Left ventricle myocardium inferior (tissue), 1 donor: ENCODE data around the gene CDC42SE2. TPM values are rescaled to one million over a fixed set of nuclear protein-coding genes. Genes with fewer than 3 reads are reported as not detected.
A peak's percentile ranks its signal among the peaks of the same experiment; 100 is the strongest.
"Not testable (repeated sequence)": the region's sequence is repeated elsewhere in the genome, so short reads cannot be mapped to it uniquely, and the experiment has no call there.

Source experiments
- DNase-seq: peaks from one replicate; pipeline ENCODE4 v3.0.0-alpha.2; 2020
- H3K27ac ChIP-seq: fragments of 200-600 bp; replicated peaks from 2 replicates; pipeline ENCODE4 v1.8.0; 2021
- H3K27me3 ChIP-seq: fragments of 200-600 bp; 2 replicates; pipeline ENCODE4 v1.8.0; 2021; ENCODE audit warnings: low read depth
- H3K36me3 ChIP-seq: fragments of 200-600 bp; 2 replicates; pipeline ENCODE4 v1.8.0; 2021
- H3K4me1 ChIP-seq: fragments of 200-600 bp; 2 replicates; pipeline ENCODE4 v1.8.0; 2021
- H3K4me3 ChIP-seq: fragments of 200-600 bp; 2 replicates; pipeline ENCODE4 v1.8.0; 2021; ENCODE audit warnings: mild to moderate bottlenecking, moderate library complexity
- H3K9me3 ChIP-seq: fragments of 200-600 bp; replicated peaks from 2 replicates; pipeline ENCODE4 v1.8.0; 2021
- CTCF ChIP-seq: fragments of 200-600 bp; IDR thresholded peaks from 2 replicates; pipeline ENCODE4 v1.8.0; 2021; ENCODE audit warnings: antibody characterized with exemption, mild to moderate bottlenecking, borderline replicate concordance
- intact Hi-C: fragments of 100-400 bp; cut with micrococcal nuclease; formaldehyde crosslinking; loops from one replicate; pipeline ENCODE4 v1.11.0; 2022
- total RNA-seq: library from RNA; stranded (reverse); fragmentation: NEBNext Ultra II Directional; extraction: Animal tissue kit (Norgen Biotek cat#: 25700); gene quantifications from one replicate; pipeline ENCODE4 v1.2.1, GENCODE V29; 2021
- donor health status: DM: no; HTN: yes; CAD: no; lungs with severe emphysema.

Gene CDC42SE2
- total RNA-seq, 1 donor from 2014 or later, result 10.3 TPM

GRCh38 chr5:131394128-131394527 is 130.3 kb downstream of the CDC42SE2 start:
- TF ChIP-seq CTCF, result no peak
- Histone ChIP-seq H3K4me3 (no peak overlapping the region), H3K27me3 (no peaks in the 10 kb centered on the region), H3K36me3 (peaks cover 41% of the 10 kb centered on the region), H3K9me3 (no peaks in the 10 kb centered on the region), H3K27ac (peak overlapping the region; percentile 0), H3K4me1 (peaks cover 20% of the 10 kb centered on the region)
- intact Hi-C loops, result no loop called here
- no peak for DNase-seq

- peaks cover 20% of the 10 kb centered on the region for H3K4me1 ChIP-seq
- no peaks in the 10 kb centered on the region for H3K9me3 ChIP-seq
- H3K27me3 ChIP-seq, result no peaks in the 10 kb centered on the region
- no peak for TF ChIP-seq CTCF
- no peak overlapping the region for H3K27ac ChIP-seq
- DNase-seq, result no peak
- H3K4me3 ChIP-seq, result no peak overlapping the region
- intact Hi-C loops, result no loop called here
- H3K36me3 ChIP-seq, result peaks cover 54% of the 10 kb centered on the region
These were observed 132.2 kb downstream of the CDC42SE2 start for GRCh38 chr5:131396015-131396414.

GRCh38 chr5:131396630-131397273 is 132.9 kb downstream of the CDC42SE2 start:
- TF ChIP-seq CTCF, result no peak

GRCh38 chr5:131399007-131399406 is 135.2 kb downstream of the CDC42SE2 start:
- DNase-seq, H3K4me1 ChIP-seq, intact Hi-C loops, H3K27ac ChIP-seq, H3K27me3 ChIP-seq, H3K4me3 ChIP-seq: not testable (repeated sequence)
- Histone ChIP-seq H3K36me3 (peaks cover 62% of the 10 kb centered on the region), H3K9me3 (peaks cover 24% of the 10 kb centered on the region)

More at GRCh38 chr5:131396630-131397273, 132.9 kb downstream of the CDC42SE2 start:
- Histone ChIP-seq H3K4me3 (no peak overlapping the region), H3K4me1 (peaks cover 20% of the 10 kb centered on the region), H3K36me3 (peaks cover 54% of the 10 kb centered on the region), H3K27me3 (no peaks in the 10 kb centered on the region), H3K27ac (no peak overlapping the region), H3K9me3 (peaks cover 6% of the 10 kb centered on the region)
- intact Hi-C loops, result no loop called here
- DNase-seq, result no peak

GRCh38 chr5:131400585-131400984 is 136.7 kb downstream of the CDC42SE2 start:
- H3K36me3 ChIP-seq, result peaks cover 53% of the 10 kb centered on the region
- intact Hi-C loops, result no loop called here
- TF ChIP-seq CTCF, result no peak
- no peaks in the 10 kb centered on the region for H3K27me3 ChIP-seq
- H3K9me3 ChIP-seq, result peaks cover 24% of the 10 kb centered on the region
- H3K27ac ChIP-seq, result no peak overlapping the region
- H3K4me3 ChIP-seq, result no peak overlapping the region
- no peaks in the 10 kb centered on the region for H3K4me1 ChIP-seq
- DNase-seq, result no peak

- Histone ChIP-seq H3K36me3 (peaks cover 49% of the 10 kb centered on the region), H3K4me1 (no peaks in the 10 kb centered on the region), H3K4me3 (no peak overlapping the region), H3K27me3 (no peaks in the 10 kb centered on the region), H3K9me3 (peaks cover 24% of the 10 kb centered on the region), H3K27ac (no peak overlapping the region)
- TF ChIP-seq CTCF, result no peak
- DNase-seq, result no peak
- intact Hi-C loops, result no loop called here
These were observed 141.8 kb downstream of the CDC42SE2 start for GRCh38 chr5:131405674-131406073.
